Prostate gland (tissue), 2 donors: ENCODE measurements around the gene RNF187.

Experiments used
- POLR2A ChIP-seq: fragments of 450-650 bp; IDR thresholded peaks from one replicate; pipeline ENCODE4 v1.6.1; 2016; ENCODE audit warnings: antibody characterized with exemption, mild to moderate bottlenecking
- POLR2AphosphoS5 ChIP-seq: sonication (generic); formaldehyde crosslinking; IDR thresholded peaks from one replicate; pipeline ENCODE4 v1.6.1; 2017; ENCODE audit warnings: antibody characterized with exemption
- TF ChIP-seq, protein P1 (sequence below), 4 experiments: fragments of 200-600 bp in 2 of 4; fragments of 450-650 bp in 2 of 4; sonication (generic) in 2 of 4; IDR thresholded peaks; 1 replicate in 3 of 4; 2 replicates in 1 of 4; pipeline ENCODE4 v1.5.1; 2016 to 2019; ENCODE audit warnings: antibody characterized with exemption in 4 of 4, mild to moderate bottlenecking in 2 of 4, moderate library complexity in 2 of 4

DNA sequence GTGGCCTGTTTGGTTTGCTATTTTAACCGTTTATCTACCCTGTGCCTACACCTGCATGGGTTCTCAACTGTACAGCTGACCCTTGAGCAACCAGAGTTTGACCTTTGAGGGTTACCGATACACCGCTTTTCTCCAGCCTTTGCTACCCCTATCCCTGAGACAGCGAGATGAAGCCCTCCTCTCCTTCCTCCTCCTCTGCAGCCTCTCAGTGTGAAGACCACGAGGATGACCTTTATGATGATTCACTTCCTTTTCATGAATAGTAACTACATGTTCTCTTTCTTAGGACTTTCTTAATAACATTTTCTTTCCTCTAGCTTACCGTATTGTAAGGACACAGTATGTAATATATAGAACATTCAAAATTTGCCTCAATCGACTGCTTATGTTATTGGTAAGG, 14.5 kb upstream of the RNF187 start:
- TF ChIP-seq, protein P1, sequence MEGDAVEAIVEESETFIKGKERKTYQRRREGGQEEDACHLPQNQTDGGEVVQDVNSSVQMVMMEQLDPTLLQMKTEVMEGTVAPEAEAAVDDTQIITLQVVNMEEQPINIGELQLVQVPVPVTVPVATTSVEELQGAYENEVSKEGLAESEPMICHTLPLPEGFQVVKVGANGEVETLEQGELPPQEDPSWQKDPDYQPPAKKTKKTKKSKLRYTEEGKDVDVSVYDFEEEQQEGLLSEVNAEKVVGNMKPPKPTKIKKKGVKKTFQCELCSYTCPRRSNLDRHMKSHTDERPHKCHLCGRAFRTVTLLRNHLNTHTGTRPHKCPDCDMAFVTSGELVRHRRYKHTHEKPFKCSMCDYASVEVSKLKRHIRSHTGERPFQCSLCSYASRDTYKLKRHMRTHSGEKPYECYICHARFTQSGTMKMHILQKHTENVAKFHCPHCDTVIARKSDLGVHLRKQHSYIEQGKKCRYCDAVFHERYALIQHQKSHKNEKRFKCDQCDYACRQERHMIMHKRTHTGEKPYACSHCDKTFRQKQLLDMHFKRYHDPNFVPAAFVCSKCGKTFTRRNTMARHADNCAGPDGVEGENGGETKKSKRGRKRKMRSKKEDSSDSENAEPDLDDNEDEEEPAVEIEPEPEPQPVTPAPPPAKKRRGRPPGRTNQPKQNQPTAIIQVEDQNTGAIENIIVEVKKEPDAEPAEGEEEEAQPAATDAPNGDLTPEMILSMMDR (IDR thresholded peaks at IDR 0.05) = no peak
- TF ChIP-seq POLR2A (no peak), POLR2AphosphoS5 (no peak)
